RWPE2 (cell line): Measurements from ENCODE around the gene UBXN6.

Source experiments
- ATAC-seq: fragments of 200-7000 bp; cut with Tn5 transposase; 3 replicates; pipeline ENCODE4 v1.9.1; 2021; ENCODE audit warnings: low read depth
- DNase-seq: peaks from one replicate; pipeline ENCODE4 v3.0.0-alpha.2; 2020; ENCODE audit warnings: low spot score
- H3K27ac ChIP-seq: fragments of 450-650 bp; 2 replicates; pipeline ENCODE4 v1.5.1; 2017; ENCODE audit warnings: mild to moderate bottlenecking; ENCODE audit not compliant: poor library complexity, severe bottlenecking
- H3K27me3 ChIP-seq: fragments of 250-450 bp; sonication (Bioruptor Pico); 2 replicates; pipeline ENCODE4 v1.5.1; 2021; ENCODE audit warnings: mild to moderate bottlenecking, moderate library complexity; ENCODE audit not compliant: insufficient read depth, poor library complexity, severe bottlenecking
- H3K36me3 ChIP-seq: fragments of 250-450 bp; sonication (Bioruptor Pico); 2 replicates; pipeline ENCODE4 v1.5.1; 2020; ENCODE audit warnings: low read depth, mild to moderate bottlenecking, moderate library complexity
- H3K4me1 ChIP-seq: fragments of 250-450 bp; sonication (Bioruptor Pico); 2 replicates; pipeline ENCODE4 v1.5.1; 2021; ENCODE audit warnings: mild to moderate bottlenecking, moderate library complexity; ENCODE audit not compliant: insufficient read depth, poor library complexity, severe bottlenecking
- H3K4me3 ChIP-seq: fragments of 250-450 bp; sonication (Bioruptor Pico); 2 replicates; pipeline ENCODE4 v1.5.1; 2021; ENCODE audit warnings: mild to moderate bottlenecking, moderate library complexity; ENCODE audit not compliant: severe bottlenecking
- H3K9me3 ChIP-seq: fragments of 250-450 bp; sonication (Bioruptor Pico); 2 replicates; pipeline ENCODE4 v1.5.1; 2021; ENCODE audit warnings: mild to moderate bottlenecking, moderate library complexity; ENCODE audit not compliant: severe bottlenecking
- TF ChIP-seq, protein P1 (sequence below): fragments of 450-650 bp; IDR thresholded peaks from one replicate; pipeline ENCODE4 v1.5.1; 2017; ENCODE audit warnings: mild to moderate bottlenecking, moderate library complexity; ENCODE audit not compliant: poor library complexity, severe bottlenecking

Gene UBXN6

DNA sequence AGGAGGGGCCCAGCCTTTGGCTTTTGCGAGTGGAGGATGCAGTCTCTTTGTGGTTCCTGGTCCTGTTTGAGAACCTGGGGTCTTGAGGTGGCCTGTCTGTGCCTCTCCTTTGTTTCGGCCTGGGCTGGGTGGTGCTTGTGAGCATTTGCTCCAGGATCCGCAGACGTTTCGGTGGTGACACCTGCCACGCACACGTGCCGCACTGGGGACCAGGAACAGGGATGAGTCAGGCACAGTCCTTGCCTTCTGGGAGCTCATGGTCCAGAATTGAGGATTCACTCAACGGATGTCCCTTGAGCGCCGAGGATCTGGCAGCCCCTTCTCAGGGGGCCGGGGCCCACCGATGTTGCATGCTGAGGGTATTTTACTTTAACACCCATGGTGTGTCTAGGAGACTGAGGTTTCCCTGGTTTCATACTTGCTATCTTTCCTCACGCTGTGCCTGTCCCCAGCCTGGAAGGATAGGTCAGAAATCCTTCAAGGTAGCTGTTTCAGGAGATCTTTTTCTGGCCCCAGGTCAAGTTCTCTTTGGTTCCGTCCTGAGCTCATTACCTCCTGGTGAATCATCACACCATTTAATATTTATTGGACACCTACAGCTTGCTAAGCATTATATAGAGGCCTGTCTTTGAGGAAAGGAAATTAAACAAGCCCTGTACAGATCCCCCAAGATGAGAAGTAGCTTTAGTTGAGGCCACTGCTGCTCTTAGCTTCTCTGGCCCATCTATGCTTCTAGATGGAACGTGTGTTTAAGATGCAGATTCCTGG, 19.6 kb upstream of the UBXN6 start:
- ATAC-seq (no peak), DNase-seq (no peak)
- TF ChIP-seq, protein P1, sequence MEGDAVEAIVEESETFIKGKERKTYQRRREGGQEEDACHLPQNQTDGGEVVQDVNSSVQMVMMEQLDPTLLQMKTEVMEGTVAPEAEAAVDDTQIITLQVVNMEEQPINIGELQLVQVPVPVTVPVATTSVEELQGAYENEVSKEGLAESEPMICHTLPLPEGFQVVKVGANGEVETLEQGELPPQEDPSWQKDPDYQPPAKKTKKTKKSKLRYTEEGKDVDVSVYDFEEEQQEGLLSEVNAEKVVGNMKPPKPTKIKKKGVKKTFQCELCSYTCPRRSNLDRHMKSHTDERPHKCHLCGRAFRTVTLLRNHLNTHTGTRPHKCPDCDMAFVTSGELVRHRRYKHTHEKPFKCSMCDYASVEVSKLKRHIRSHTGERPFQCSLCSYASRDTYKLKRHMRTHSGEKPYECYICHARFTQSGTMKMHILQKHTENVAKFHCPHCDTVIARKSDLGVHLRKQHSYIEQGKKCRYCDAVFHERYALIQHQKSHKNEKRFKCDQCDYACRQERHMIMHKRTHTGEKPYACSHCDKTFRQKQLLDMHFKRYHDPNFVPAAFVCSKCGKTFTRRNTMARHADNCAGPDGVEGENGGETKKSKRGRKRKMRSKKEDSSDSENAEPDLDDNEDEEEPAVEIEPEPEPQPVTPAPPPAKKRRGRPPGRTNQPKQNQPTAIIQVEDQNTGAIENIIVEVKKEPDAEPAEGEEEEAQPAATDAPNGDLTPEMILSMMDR: no peak
- Histone ChIP-seq H3K27ac (no peak overlapping the region), H3K9me3 (no peaks in the 10 kb centered on the region), H3K27me3 (no peaks in the 10 kb centered on the region), H3K4me3 (no peak overlapping the region), H3K4me1 (no peaks in the 10 kb centered on the region), H3K36me3 (peaks cover 16% of the 10 kb centered on the region)

DNA sequence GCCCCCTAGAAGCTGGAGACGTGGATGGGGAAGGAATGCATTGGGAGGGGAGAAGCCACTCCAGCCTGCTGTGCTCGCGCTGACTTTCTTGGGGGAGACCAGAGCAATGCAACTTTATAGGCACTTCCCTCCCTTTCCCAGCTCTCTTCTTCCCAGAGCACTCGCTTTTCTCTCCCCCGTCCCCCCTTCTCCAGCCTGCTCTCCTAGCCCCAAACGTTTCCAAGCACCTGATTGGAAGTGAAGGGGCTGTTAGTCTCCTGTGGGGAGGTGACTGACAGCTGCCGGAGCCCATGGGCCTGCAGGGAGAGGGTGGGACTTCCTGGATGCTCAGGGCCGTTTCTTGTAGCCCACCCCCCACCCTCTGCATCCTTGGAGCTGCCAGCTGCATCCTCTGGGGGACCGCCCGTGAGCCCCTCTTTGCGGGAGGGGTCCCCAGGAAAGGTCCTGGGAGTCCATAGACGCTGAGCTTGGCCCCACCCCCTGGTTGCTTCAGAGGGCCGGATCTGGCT, 17.0 kb upstream of the UBXN6 start:
- peak; percentile 44 for ATAC-seq
- H3K27ac ChIP-seq: peak overlapping the region; percentile 74

DNA sequence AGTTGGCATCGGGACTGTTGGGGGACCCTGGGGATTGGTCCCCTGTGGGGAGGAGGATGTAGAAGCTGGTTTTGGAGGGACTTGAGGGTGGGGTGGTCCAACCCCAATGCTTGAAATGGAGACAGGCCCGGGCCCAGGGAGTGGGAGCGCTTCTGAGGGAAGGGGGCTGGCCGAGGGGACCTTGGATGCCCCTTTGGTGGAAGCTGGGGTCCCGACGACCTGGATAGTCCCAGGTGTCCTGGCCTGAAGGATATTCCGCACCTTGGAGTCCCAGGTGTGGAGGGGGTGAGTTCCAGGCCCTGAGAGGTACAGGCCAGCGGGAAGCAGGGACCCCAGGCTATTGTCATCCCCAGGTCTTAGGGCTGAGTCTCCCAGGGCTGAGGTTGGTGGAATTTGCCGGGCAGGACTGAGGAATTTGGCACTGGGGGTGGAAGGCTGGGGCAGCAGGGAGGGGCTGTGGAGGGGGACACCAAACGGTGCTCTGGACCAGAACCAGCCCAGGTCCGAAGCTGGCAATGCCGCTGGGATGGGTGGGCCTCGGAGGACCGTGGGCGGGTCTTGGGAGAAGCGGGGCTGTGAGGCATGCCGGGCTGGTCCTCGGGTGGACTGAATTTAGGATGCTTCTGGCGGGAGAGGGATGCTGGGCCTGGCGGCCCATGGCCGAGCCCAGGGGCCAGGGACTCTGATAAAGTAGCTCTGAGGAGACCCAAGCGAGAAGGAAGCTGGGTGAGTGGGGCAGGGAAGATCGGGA, 16.3 kb upstream of the UBXN6 start:
- Histone ChIP-seq H3K9me3 (no peaks in the 10 kb centered on the region), H3K36me3 (peaks cover 14% of the 10 kb centered on the region), H3K4me3 (peak overlapping the region; percentile 23), H3K4me1 (no peaks in the 10 kb centered on the region), H3K27me3 (no peaks in the 10 kb centered on the region), H3K27ac (peak overlapping the region; percentile 74)
- ATAC-seq: no peak
- TF ChIP-seq, protein P1: no peak
- DNase-seq: no peak

More for the DNA sequence above, 17.0 kb upstream of the UBXN6 start:
- H3K27me3 ChIP-seq: no peaks in the 10 kb centered on the region
- H3K4me1 ChIP-seq: no peaks in the 10 kb centered on the region
- H3K4me3 ChIP-seq: peak overlapping the region; percentile 23
- DNase-seq: no peak
- H3K9me3 ChIP-seq: no peaks in the 10 kb centered on the region
- H3K36me3 ChIP-seq: peaks cover 16% of the 10 kb centered on the region
- TF ChIP-seq, protein P1: no peak

DNA sequence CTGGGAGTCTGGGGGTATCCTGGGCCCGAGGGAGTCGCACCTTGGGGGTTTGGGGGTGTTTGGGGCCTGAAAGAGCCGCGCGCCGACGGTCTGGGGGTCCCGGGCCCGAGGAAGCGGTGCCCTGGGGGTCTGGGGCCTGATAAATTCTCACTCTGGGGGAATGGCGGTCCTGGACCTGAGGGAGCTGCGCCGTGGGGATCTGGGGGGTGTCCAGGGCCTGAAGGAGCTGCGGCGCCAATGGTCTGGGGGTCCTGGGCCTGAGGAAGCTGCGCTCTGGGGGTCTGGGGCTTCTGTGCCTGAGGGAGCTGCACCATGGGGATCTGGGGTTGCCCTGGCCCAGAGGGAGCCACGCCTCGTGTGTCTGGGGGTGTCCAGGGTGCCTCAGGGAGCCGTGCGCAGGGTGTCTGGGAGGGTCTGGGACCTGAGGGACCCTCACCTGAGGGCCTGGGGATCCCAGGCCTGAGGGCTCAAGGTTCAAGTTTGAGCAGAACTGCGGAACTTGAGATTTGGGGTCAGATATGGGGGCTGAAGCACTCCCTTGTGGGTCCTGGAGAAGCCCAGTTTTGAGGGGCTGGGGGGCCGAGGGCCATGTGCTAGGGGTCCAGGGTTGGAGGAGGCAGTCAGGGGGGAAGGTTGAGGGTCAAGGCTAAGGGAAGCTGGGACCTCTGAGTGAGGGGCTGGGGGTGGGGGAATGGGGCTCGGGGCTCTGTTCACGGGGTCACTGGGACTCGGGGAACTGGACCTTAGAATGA, 15.6 kb upstream of the UBXN6 start:
- peak overlapping the region; percentile 74 for H3K27ac ChIP-seq
- ATAC-seq (no peak), DNase-seq (no peak)
- TF ChIP-seq, protein P1: no peak
- H3K36me3 ChIP-seq: peaks cover 6% of the 10 kb centered on the region
- H3K4me3 ChIP-seq: peak overlapping the region; percentile 43
- H3K9me3 ChIP-seq: no peaks in the 10 kb centered on the region
- no peaks in the 10 kb centered on the region for H3K4me1 ChIP-seq
- no peaks in the 10 kb centered on the region for H3K27me3 ChIP-seq
